PC-9 (cell line): Measurements from ENCODE around the gene FAM13B. TPM values are rescaled to one million over a fixed set of nuclear protein-coding genes. Genes with fewer than 3 reads are reported as not detected.
A peak's percentile ranks its signal among the peaks of the same experiment; 100 is the strongest.
"Not testable (repeated sequence)": the region's sequence is repeated elsewhere in the genome, so short reads cannot be mapped to it uniquely, and the experiment has no call there.

Experiments
- BruUV-seq: library from RNA; stranded (reverse); fragments of 400-500 nt; replicated peaks from 2 replicates; lab custom pipeline; 2021; lab: Mats Ljungman, UMichigan
- CTCF ChIA-PET: fragments of 300-600 bp; sonication (Branson Sonifier 250); formaldehyde crosslinking; loops from one replicate; lab custom pipeline; 2022; ENCODE audit warnings: antibody characterized with exemption; lab: Charles Lee
- POLR2A ChIA-PET: fragments of 300-600 bp; sonication (Branson Sonifier 250); formaldehyde crosslinking; loops from one replicate; lab custom pipeline; 2022; ENCODE audit warnings: antibody characterized with exemption; ENCODE audit not compliant: unreplicated experiment; lab: Charles Lee
- DNase-seq, 2 experiments: peaks; one replicate each; pipeline versions ENCODE4 v3.0.0 to v3.0.0-alpha.2; 2015 to 2022; ENCODE audit warnings: mixed read lengths in 1 of 2
- H2AFZ ChIP-seq: fragments of 200-600 bp; sonication (generic); 2 replicates; pipeline ENCODE4 v1.8.1; 2017; ENCODE audit warnings: antibody characterized with exemption
- H3F3A ChIP-seq: fragments of 200-600 bp; sonication (generic); 2 replicates; pipeline ENCODE4 v1.8.1; 2017; ENCODE audit warnings: antibody characterized with exemption, mild to moderate bottlenecking, low read depth; ENCODE audit not compliant: insufficient read depth
- H3K27ac ChIP-seq: fragments of 200-600 bp; sonication (generic); 2 replicates; pipeline ENCODE4 v1.6.1; 2016; ENCODE audit warnings: mixed run types
- H3K27me3 ChIP-seq: fragments of 200-600 bp; sonication (generic); 2 replicates; pipeline ENCODE4 v1.6.1; 2016; ENCODE audit warnings: low read depth, mixed run types; ENCODE audit not compliant: insufficient read depth
- H3K36me3 ChIP-seq: fragments of 200-600 bp; sonication (generic); 2 replicates; pipeline ENCODE4 v1.6.1; 2016; ENCODE audit warnings: low read depth, mixed run types
- H3K4me1 ChIP-seq: fragments of 200-600 bp; sonication (generic); replicated peaks from 2 replicates; pipeline ENCODE4 v1.6.1; 2016; ENCODE audit warnings: mixed run types; ENCODE audit not compliant: insufficient read depth
- H3K4me2 ChIP-seq: fragments of 200-600 bp; sonication (generic); 2 replicates; pipeline ENCODE4 v1.6.1; 2017; ENCODE audit warnings: mixed run types
- H3K4me3 ChIP-seq: fragments of 200-600 bp; sonication (generic); 2 replicates; pipeline ENCODE4 v1.6.1; 2016; ENCODE audit warnings: mixed run types
- H3K79me2 ChIP-seq: fragments of 200-600 bp; sonication (generic); 2 replicates; pipeline ENCODE4 v1.6.1; 2017; ENCODE audit warnings: low read depth, mixed run types
- H3K9me2 ChIP-seq: fragments of 200-600 bp; sonication (generic); 2 replicates; pipeline ENCODE4 v1.8.1; 2017; ENCODE audit warnings: mild to moderate bottlenecking; ENCODE audit not compliant: insufficient read depth
- H3K9me3 ChIP-seq: fragments of 200-600 bp; sonication (generic); 2 replicates; pipeline ENCODE4 v1.8.1; 2016; ENCODE audit warnings: low read depth; ENCODE audit not compliant: insufficient read depth
- H4K20me1 ChIP-seq: fragments of 200-600 bp; sonication (generic); 2 replicates; pipeline ENCODE4 v1.8.1; 2017; ENCODE audit not compliant: insufficient read depth
- EZH2 ChIP-seq: fragments of 200-600 bp; sonication (generic); IDR thresholded peaks from 2 replicates; pipeline ENCODE4 v1.8.0; 2017; ENCODE audit warnings: antibody characterized with exemption, low read depth
- intact Hi-C: fragments of 100-400 bp; cut with micrococcal nuclease; formaldehyde crosslinking; loops from one replicate; pipeline ENCODE4 v1.10.0; 2022; ENCODE audit not compliant: unreplicated experiment
- total RNA-seq: library from RNA; stranded (reverse); gene quantifications from 2 replicates; pipeline ENCODE4 v1.2.3, GENCODE V29; 2021
- TF ChIP-seq, protein P1 (sequence below): fragments of 200-600 bp; sonication (generic); conservative IDR thresholded peaks from 2 replicates; pipeline ENCODE4 v1.6.1; 2017; ENCODE audit warnings: mixed run types, antibody characterized with exemption, mild to moderate bottlenecking, moderate library complexity

The FAM13B gene
- total RNA-seq, 1 experiment from 2014 or later = 25.1 TPM

DNA sequence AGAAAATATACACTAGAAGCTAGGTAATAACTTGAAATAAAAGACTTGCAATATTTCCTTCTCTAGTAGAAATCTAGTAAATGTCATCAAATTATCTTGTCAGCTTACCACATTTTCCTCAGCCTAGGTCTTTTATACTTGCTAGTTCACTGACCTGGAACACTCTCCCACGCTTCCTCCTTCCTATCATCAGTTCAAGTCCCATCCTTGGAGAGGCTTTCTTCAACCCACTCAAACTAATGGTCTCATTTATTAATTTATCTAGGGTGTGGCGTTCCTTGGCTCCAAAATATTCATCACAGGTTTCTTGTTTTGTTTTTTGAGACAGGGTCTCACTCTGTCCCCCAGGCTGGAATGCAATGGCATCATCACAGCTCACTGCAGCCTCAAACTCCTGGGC, 2.9 kb downstream of the FAM13B start:
- ChIA-PET CTCF (interaction anchor here (0.6 to 0.7 kb wide), 3 partner anchors 32 to 370 kb away, joined by 3 to 6 read pairs (median 5); no protein-coding TSS in a partner anchor), POLR2A (no interaction called here)
- Histone ChIP-seq H2AFZ (no peak overlapping the region), H3K4me1 (peaks cover 26% of the 10 kb centered on the region), H3K4me2 (peak overlapping the region; percentile 91; the same call in 1 of the 2 replicates), H3K79me2 (peaks cover 79% of the 10 kb centered on the region), H4K20me1 (peaks cover 46% of the 10 kb centered on the region), H3K27ac (no peak overlapping the region), H3F3A (peaks cover 21% of the 10 kb centered on the region), H3K36me3 (0 out of 2 replicates have a peak, but pooled peaks cover 3% of the 10 kb centered on the region), H3K9me2 (no peaks in the 10 kb centered on the region), H3K4me3 (no peak overlapping the region), H3K9me3 (no peaks in the 10 kb centered on the region), H3K27me3 (no peaks in the 10 kb centered on the region)
- TF ChIP-seq, protein P1, sequence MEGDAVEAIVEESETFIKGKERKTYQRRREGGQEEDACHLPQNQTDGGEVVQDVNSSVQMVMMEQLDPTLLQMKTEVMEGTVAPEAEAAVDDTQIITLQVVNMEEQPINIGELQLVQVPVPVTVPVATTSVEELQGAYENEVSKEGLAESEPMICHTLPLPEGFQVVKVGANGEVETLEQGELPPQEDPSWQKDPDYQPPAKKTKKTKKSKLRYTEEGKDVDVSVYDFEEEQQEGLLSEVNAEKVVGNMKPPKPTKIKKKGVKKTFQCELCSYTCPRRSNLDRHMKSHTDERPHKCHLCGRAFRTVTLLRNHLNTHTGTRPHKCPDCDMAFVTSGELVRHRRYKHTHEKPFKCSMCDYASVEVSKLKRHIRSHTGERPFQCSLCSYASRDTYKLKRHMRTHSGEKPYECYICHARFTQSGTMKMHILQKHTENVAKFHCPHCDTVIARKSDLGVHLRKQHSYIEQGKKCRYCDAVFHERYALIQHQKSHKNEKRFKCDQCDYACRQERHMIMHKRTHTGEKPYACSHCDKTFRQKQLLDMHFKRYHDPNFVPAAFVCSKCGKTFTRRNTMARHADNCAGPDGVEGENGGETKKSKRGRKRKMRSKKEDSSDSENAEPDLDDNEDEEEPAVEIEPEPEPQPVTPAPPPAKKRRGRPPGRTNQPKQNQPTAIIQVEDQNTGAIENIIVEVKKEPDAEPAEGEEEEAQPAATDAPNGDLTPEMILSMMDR = no peak
- no peak for TF ChIP-seq EZH2
- no peak for DNase-seq
- intact Hi-C loops = no loop called here
- no TSS peak for BruUV-seq

DNA sequence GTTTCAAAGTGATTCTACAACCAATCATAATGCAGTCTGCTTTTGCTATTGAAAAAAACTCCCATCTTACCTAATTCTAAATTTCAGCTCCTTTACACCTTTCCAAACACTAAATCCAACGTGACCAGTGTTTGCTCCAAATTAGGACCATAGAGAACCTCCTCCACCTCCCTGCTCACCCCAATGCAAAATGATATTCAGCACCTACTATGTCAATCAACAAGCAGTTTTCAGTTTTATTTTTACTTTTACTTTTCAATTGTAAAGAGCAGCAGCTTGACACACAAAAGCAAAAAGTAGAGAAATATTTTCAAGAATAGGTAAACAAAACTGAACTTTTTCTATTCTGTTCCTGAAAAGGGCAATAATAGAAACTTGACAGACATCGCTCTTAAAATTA, 3.4 kb downstream of the FAM13B start:
- H2AFZ ChIP-seq = no peak overlapping the region
- H3K9me2 ChIP-seq = no peaks in the 10 kb centered on the region
- BruUV-seq = no TSS peak
- no peak overlapping the region for H3K4me3 ChIP-seq
- peaks cover 51% of the 10 kb centered on the region for H4K20me1 ChIP-seq
- no peak for DNase-seq
- no peak overlapping the region for H3K27ac ChIP-seq
- H3K36me3 ChIP-seq = 0 out of 2 replicates have a peak, but pooled peaks cover 3% of the 10 kb centered on the region
- peaks cover 84% of the 10 kb centered on the region for H3K79me2 ChIP-seq
- H3K9me3 ChIP-seq = no peaks in the 10 kb centered on the region
- peaks cover 21% of the 10 kb centered on the region for H3F3A ChIP-seq
- H3K4me1 ChIP-seq = peaks cover 25% of the 10 kb centered on the region
- H3K27me3 ChIP-seq = no peaks in the 10 kb centered on the region
- intact Hi-C loops = no loop called here
- TF ChIP-seq EZH2 = no peak
- TF ChIP-seq, protein P1 = no peak
- CTCF ChIA-PET = interaction anchor here (0.6 kb wide), 1 partner anchor 108 kb away, joined by 6 read pairs; no protein-coding TSS in a partner anchor
- H3K4me2 ChIP-seq = 0 out of 2 replicates have a peak overlapping the region, but pooled peaks have one; percentile 91
- POLR2A ChIA-PET = no interaction called here

DNA sequence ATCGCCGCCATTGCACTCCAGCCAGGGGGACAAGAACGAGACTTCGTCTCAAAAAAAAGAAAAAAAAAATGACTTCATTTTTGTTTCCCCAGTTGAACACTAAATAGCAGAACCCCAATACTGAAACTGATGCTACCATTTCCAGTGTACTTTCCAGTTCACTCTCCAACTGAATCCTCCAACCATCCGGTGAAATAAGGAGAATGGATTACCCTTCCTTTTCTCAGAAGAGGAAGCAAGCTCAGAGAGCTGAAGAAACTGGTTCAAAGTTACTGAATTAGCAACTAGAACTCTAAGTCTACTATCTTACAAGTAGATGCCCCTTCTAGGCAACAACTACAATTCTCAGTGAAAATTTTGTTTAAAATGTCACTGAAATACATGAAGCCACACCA, 3.9 kb downstream of the FAM13B start:
- no peaks in the 10 kb centered on the region for H3K9me2 ChIP-seq
- TF ChIP-seq, protein P1 = no peak
- TF ChIP-seq EZH2 = no peak
- no peak overlapping the region for H3K27ac ChIP-seq
- POLR2A ChIA-PET = no interaction called here
- H3K9me3 ChIP-seq = no peaks in the 10 kb centered on the region
- CTCF ChIA-PET = no interaction called here
- peaks cover 89% of the 10 kb centered on the region for H3K79me2 ChIP-seq
- BruUV-seq = no TSS peak
- no peak overlapping the region for H3K4me3 ChIP-seq
- peaks cover 25% of the 10 kb centered on the region for H3K4me1 ChIP-seq
- intact Hi-C loops = no loop called here
- DNase-seq = no peak
- H3K4me2 ChIP-seq = no peak overlapping the region
- H4K20me1 ChIP-seq = peaks cover 56% of the 10 kb centered on the region
- 0 out of 2 replicates have a peak, but pooled peaks cover 3% of the 10 kb centered on the region for H3K36me3 ChIP-seq
- H3K27me3 ChIP-seq = no peaks in the 10 kb centered on the region
- peaks cover 21% of the 10 kb centered on the region for H3F3A ChIP-seq
- no peak overlapping the region for H2AFZ ChIP-seq

DNA sequence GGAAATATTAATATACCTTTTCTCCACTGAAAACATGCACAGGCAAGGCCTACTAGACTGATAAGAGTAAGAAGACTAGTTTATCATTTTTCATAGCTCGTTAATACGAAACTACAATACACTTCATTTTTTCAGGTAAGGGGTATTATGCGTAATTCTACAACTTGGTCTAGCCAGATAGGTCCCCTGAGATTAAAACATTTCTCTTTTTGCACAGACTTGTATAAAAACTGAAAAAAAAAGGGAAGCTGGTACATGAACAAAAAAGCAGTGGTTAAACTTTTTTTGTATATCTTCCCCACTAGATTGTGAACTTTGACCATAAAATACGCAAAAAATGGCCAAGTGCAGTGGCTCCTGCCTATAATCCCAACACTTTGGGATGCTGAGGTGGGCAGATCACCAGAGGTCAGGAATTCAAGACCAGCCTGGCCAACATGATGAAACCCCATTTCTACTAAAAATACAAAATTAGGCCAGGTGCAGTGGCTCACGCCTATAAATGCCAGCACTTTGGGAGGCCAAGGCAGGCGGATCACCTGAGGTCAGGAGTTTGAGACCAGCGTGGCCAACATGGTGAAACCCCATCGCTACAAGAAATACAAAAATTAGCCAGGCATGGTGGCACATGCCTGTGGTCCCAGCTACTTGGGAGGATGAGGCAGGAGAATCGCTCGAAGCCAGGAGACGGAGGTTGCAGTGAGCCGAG, 4.5 kb downstream of the FAM13B start:
- intact Hi-C loops = not testable (repeated sequence)

DNA sequence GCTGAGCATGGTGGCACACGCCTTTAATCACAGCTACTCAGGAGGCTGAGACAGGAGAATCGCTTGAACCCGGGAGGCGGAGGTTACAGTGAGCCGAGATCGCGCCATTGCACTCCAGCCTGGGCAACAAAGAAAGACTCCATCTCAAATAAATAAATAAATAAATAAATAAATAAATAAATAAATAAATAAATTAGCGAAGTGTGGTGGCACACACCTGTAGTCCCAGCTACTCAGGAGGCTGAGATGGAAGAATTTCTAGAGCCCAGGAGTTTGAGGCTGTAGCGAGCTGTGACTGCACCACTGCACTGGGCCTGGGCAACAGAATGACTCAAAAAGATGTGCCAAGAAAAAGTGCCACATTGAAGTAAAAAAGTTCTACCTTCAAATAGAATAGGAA, 6.1 kb downstream of the FAM13B start:
- H3K9me2 ChIP-seq, H3K4me3 ChIP-seq, H3K4me2 ChIP-seq, intact Hi-C loops, BruUV-seq, DNase-seq, H3K9me3 ChIP-seq, H3K36me3 ChIP-seq, CTCF ChIA-PET, POLR2A ChIA-PET, H3K27me3 ChIP-seq, H3K27ac ChIP-seq, H3F3A ChIP-seq, H2AFZ ChIP-seq: not testable (repeated sequence)
- Histone ChIP-seq H3K79me2 (peaks cover 100% of the 10 kb centered on the region), H3K4me1 (peaks cover 27% of the 10 kb centered on the region), H4K20me1 (peaks cover 71% of the 10 kb centered on the region)

More for the DNA sequence above, 4.5 kb downstream of the FAM13B start:
- H4K20me1 ChIP-seq = peaks cover 61% of the 10 kb centered on the region
- H3K27ac ChIP-seq, H3K4me2 ChIP-seq, H3K4me3 ChIP-seq, BruUV-seq, H3K36me3 ChIP-seq, H2AFZ ChIP-seq, POLR2A ChIA-PET, H3K27me3 ChIP-seq, H3K9me2 ChIP-seq, DNase-seq, H3K9me3 ChIP-seq: not testable (repeated sequence)
- peaks cover 91% of the 10 kb centered on the region for H3K79me2 ChIP-seq
- CTCF ChIA-PET = interaction anchor here (0.6 kb wide), 1 partner anchor 39 kb away, joined by 3 read pairs; no protein-coding TSS in a partner anchor
- H3F3A ChIP-seq = peaks cover 16% of the 10 kb centered on the region
- H3K4me1 ChIP-seq = peaks cover 22% of the 10 kb centered on the region
